HG02973 (cell line): ENCODE results near the gene ADCY1.
"Not testable (repeated sequence)": the region's sequence is repeated elsewhere in the genome, so short reads cannot be mapped to it uniquely, and the experiment has no call there.

Experiments
- ATAC-seq: cut with Tn5 transposase; IDR thresholded peaks from one replicate; pipeline ENCODE4 v1.9.1; 2021; ENCODE audit warnings: moderate library complexity; ENCODE audit not compliant: unreplicated experiment

Gene ADCY1

DNA sequence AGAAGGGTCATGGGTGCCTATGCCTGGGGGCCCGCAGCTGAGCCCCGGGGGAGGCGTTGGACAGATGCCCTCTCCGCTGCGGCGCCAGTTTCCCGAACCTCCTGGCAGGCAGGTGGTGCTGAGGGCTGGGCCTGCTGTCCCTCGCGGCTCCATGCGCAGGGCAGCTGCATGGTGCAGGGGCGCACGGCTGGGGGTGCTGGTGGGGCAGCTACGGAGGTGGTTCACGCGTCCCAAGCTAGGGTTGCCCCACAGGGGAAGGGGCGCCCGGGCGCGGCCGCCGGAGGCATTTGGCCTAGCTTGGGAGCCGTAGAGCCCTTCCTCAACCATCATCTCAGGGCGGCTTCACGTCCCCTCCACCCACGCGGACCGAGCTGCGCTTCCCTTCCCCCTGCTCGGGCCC, 152.7 kb downstream of the ADCY1 start:
- no peak for ATAC-seq

DNA sequence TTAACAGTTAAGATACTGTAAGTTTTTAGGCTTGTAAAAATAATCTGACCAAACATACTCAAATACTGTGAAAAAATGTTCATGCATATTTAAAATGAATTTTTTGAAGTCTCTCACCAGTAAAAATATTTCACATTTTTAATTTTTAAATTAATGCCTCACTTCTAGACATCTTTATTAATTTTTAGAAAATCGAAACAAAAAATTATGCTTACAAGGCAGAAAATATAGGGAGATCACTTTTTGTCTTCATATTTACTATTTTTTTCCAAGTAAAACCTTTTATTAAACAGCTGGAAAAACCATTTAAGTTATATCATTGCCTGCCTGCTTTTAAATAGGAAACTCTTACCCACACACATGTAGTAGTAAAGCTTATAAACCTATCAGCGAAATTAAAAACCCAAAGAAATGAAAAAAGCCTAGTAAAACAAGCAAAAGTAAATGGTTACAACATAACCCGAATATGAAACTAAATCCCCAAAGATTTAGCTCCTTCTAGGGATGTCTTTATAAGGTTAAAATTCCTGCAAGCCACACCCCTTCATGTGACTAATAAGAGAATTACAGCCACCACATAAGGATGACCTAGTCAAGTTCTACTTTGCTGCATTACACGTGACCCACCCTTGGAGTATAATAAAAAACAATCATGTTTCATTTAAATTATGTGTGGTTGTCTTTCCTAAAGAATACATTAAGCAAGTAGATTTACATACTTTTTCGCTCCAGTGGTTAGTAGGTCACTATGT, 157.7 kb downstream of the ADCY1 start:
- ATAC-seq = not testable (repeated sequence)

GRCh38 chr7:45738920-45739319, 164.8 kb downstream of the ADCY1 start:
- not testable (repeated sequence) for ATAC-seq

GRCh38 chr7:45740573-45740972, 166.4 kb downstream of the ADCY1 start:
- ATAC-seq = not testable (repeated sequence)

GRCh38 chr7:45748976-45749375, 174.8 kb downstream of the ADCY1 start:
- ATAC-seq = not testable (repeated sequence)

DNA sequence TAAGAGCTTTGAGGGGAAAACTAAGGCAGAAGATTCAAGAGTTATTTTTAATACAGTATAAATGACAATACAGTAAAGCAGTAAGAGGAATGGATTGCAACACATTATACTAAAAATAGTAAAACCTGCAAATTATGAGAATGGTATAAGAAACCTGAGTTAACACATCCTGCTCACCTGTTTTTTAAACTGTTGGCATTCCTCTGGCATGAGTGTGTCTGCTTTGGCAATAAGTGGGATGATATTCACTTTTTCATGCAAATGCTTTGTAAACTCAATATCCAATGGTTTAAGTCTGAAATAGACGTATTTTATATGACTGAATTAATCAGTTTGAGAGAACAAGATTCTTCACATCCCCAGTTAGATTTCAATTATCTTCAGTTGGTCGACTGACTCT, 177.2 kb downstream of the ADCY1 start:
- not testable (repeated sequence) for ATAC-seq

GRCh38 chr7:45756333-45756732, 182.2 kb downstream of the ADCY1 start:
- not testable (repeated sequence) for ATAC-seq

- ATAC-seq = not testable (repeated sequence)
Measured at GRCh38 chr7:45756757-45757156, 182.6 kb downstream of the ADCY1 start.

DNA sequence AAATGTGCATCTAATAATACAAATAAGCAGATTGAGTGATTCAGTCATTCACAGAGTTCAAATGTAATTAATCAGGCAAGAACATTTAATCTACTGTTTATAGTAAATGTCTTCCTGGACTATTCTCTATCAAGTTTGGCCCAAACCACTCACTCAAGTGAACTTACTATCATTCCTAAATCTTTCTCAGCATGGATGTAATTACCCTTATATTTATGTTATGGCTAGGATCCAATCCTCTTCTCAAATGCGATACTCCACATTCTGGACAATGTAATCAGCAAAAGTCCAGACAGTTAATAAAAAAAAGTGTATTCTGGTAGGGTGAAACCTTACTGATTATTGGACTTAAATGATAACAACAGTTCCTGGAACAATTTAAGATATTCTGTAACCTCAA, 185.3 kb downstream of the ADCY1 start:
- not testable (repeated sequence) for ATAC-seq

DNA sequence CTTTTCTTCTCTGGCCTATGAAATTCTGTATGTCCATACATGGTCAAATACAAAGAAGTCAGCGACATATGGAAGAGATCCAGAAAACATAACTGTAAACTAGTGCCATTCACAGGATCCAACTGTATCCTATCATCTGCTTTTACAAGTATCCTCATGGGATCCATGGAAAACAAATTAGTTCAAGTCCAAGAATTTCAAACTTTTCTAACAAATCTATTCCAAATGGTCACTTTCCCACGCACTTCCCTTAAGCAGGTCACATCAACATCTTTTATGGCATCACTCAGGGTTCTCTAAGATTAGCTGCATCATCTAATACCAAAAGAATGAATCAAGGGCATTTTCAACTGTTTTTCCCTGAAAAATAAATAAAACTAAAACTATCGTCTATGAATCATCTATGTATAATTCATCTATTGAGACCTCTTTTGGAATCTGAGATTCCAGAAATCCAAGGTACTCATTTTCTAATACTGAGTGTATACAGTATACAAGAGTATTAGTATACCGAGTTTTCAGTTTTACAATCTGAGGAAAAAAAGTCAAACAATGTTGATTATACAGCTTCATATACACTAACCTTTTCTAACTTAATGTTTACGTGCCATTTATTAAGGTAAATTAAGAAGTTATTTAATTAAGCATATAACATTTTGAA, 187.5 kb downstream of the ADCY1 start:
- not testable (repeated sequence) for ATAC-seq

DNA sequence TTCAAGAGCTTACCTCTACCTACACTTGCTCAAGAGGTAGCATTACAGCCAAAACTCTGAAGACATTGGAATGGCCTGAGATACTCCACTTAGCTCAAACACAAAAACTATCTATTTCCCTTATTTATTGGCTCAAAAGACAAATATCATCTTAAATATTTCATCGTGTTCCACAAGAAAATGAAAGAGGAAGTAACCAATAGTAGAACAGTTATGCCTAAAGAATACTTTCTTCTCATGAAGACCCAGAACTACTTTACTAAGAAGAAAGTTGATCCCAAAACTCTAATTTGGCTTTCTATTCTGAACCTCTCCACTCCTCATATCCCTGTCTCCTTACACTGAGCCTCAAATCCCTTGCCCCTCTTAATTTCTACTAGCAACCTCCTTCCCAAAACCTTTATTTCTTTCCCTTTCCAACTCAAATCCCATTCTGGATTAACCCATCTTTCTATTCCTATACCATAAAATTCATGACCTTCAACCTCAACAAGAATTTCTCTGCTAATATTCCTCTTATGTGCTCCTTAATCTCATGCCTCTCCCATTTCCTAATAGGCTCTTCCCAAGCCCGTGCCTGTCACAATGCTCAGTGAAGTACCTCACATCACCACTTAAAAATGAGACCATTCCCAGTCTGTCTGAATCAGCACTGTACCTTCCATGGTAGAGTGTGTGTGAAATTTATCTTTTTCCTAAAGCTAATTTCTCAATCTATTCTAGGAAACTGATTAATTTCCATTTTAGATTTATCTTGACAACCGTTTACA, 188.2 kb downstream of the ADCY1 start:
- ATAC-seq = not testable (repeated sequence)

- ATAC-seq = peak; percentile 100
Measured at GRCh38 chr7:45768516-45769394, 194.6 kb downstream of the ADCY1 start.

DNA sequence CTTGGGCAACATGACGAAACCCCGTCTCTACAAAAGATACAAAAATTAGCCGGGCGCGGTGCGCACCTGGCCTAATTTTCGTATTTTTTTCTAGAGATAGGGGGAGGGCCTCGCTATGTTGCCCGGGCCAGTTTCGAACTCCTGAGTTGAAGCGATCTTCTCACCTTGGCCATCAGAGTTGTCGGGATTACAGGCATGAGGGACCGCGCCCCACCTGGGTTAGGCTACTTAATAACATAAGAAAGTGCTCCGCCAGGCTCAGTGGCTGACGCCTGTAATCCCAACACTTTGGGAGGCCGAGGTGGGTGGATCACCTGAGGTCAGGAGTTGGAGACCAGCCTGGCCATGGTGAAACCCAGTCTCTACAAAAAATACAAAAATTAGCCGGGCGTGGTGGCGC, 195.5 kb downstream of the ADCY1 start:
- not testable (repeated sequence) for ATAC-seq
